Thoracic aorta (tissue), 2 donors: ENCODE measurements around the gene XPR1. TPM values are rescaled to one million over a fixed set of nuclear protein-coding genes. Genes with fewer than 3 reads are reported as not detected.

Experiments used
- ATAC-seq: fragments of 150-250 bp; one replicate; pipeline ENCODE4 v1.8.0; 2017; ENCODE audit warnings: low read depth; ENCODE audit not compliant: insufficient number of reproducible peaks, low FRiP score
- DNase-seq: peaks from one replicate; pipeline ENCODE4 v3.0.0-alpha.2; 2020; ENCODE audit warnings: low spot score
- H3K27ac ChIP-seq, 2 donors: fragments of 200-600 bp; sonication (generic); 1 replicate in 1 of 2; 2 replicates in 1 of 2; pipeline ENCODE4 v1.5.1; 2016; ENCODE audit warnings: mild to moderate bottlenecking in 2 of 2, moderate library complexity in 2 of 2
- H3K27me3 ChIP-seq: fragments of 200-600 bp; sonication (generic); replicated peaks from 2 replicates; pipeline ENCODE4 v1.6.0; 2016; ENCODE audit warnings: mild to moderate bottlenecking; ENCODE audit not compliant: insufficient read depth
- H3K36me3 ChIP-seq: fragments of 200-600 bp; sonication (generic); one replicate; pipeline ENCODE4 v1.5.1; 2016
- H3K4me1 ChIP-seq, 2 donors: fragments of 200-600 bp; sonication (generic); 1 replicate in 1 of 2; 2 replicates in 1 of 2; pipeline versions ENCODE4 v1.5.1 to v1.6.0; 2016; ENCODE audit warnings: low read depth in 2 of 2, mild to moderate bottlenecking in 1 of 2; ENCODE audit not compliant: control insufficient read depth in 1 of 2
- H3K4me3 ChIP-seq: fragments of 200-600 bp; sonication (generic); 2 replicates; pipeline ENCODE4 v1.5.1; 2016; ENCODE audit warnings: mild to moderate bottlenecking
- H3K9me3 ChIP-seq: fragments of 200-600 bp; sonication (generic); 2 replicates; pipeline ENCODE4 v1.5.1; 2016
- total RNA-seq, 2 donors: library from RNA; depleted of rRNA; stranded (reverse); fragments of >200 nt; gene quantifications; one replicate each; pipeline versions ENCODE4 v1.1.0 to v1.2.3, GENCODE V29; 2016
- TF ChIP-seq, protein P1 (sequence below): fragments of 200-600 bp; sonication (generic); IDR thresholded peaks from one replicate; pipeline ENCODE4 v1.5.1; 2019; ENCODE audit warnings: antibody characterized with exemption

The XPR1 gene
- total RNA-seq, 2 donors from 2014 or later = 29.1 to 42.8 TPM

DNA sequence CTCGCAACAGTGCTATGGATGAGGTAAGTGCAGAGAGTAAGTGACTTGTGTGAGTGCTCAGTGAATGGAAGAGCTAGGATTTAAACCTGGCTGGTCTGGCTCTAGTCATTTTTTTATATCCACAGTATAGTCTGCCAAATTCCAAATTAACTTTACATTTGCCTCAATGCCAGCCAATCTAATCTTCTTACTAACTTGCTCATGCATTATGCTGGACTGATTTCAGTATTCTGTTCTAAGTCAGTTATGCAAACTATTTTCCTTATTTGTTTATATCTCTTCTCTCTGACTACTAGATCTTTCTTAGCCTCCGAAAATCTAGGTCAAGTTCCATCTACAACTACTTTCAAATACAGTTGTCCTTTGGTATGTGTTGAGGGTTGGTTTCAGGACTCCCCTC is 133.3 kb downstream of the XPR1 start:
- no peak for DNase-seq

DNA sequence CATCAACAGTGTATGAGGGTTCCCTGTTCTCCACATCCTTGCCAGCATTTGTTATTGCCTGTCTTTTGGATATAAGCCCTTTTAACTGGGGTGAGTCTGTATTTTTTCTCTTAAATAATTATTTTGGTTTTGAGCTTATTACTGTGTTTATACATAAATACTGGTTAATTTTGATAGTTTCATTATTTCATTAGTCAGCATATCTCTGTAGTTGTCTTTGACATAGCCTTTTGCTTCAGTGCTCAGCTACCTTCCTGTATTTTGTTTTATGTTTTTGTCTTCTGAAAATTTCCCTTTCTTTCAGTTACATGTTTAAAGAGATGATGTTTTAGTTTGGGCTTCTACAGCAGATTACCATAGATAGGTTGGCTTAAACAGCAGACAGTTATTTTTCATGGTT is 138.1 kb downstream of the XPR1 start:
- H3K27ac ChIP-seq = no peak overlapping the region
- DNase-seq (no peak), ATAC-seq (no peak)
- peaks cover 12 to 14% of the 10 kb centered on the region in 2 donors for H3K4me1 ChIP-seq
- H3K9me3 ChIP-seq = no peaks in the 10 kb centered on the region
- H3K27me3 ChIP-seq = no peaks in the 10 kb centered on the region
- H3K36me3 ChIP-seq = no peaks in the 10 kb centered on the region
- TF ChIP-seq, protein P1, sequence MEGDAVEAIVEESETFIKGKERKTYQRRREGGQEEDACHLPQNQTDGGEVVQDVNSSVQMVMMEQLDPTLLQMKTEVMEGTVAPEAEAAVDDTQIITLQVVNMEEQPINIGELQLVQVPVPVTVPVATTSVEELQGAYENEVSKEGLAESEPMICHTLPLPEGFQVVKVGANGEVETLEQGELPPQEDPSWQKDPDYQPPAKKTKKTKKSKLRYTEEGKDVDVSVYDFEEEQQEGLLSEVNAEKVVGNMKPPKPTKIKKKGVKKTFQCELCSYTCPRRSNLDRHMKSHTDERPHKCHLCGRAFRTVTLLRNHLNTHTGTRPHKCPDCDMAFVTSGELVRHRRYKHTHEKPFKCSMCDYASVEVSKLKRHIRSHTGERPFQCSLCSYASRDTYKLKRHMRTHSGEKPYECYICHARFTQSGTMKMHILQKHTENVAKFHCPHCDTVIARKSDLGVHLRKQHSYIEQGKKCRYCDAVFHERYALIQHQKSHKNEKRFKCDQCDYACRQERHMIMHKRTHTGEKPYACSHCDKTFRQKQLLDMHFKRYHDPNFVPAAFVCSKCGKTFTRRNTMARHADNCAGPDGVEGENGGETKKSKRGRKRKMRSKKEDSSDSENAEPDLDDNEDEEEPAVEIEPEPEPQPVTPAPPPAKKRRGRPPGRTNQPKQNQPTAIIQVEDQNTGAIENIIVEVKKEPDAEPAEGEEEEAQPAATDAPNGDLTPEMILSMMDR = no peak
- H3K4me3 ChIP-seq = no peak overlapping the region

More for the DNA sequence above, 133.3 kb downstream of the XPR1 start:
- no peak for ATAC-seq
- Histone ChIP-seq H3K4me1 (peaks cover 0 to 7% of the 10 kb centered on the region in 2 donors), H3K9me3 (no peaks in the 10 kb centered on the region), H3K4me3 (no peak overlapping the region), H3K27ac (no peak overlapping the region), H3K27me3 (no peaks in the 10 kb centered on the region), H3K36me3 (no peaks in the 10 kb centered on the region)
- TF ChIP-seq, protein P1 = no peak

DNA sequence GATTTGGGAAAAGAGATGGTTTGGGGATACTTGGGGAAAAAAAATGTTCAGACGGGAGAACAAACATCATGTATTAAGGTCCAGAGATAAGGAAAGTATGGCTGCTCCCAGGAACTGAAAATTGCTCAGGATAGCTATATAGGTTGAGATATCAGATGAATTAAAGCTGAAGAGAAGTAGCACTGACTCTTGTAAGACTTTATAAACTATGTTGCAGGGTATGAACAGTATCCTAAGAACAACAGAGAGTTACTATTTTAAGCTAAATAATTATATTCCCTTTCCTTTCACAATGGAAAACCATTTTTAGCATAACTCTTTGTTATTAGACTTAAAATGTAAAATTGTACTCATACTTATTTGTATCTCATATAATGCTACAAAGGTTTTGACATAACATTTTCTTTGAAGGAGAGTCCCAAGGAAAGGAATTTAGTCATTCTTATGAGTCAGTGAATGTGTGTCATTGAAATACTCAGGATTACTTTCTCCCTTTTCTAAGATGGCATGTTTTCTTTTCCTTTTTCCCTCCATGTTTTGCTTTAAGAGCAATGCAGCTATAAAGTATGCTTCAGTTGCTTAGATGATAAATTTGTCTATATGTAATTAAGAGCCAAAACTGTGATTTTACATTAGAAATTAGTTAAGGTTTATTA is 141.5 kb downstream of the XPR1 start:
- Histone ChIP-seq H3K4me1 (peaks cover 9 to 12% of the 10 kb centered on the region in 2 donors), H3K36me3 (no peaks in the 10 kb centered on the region), H3K27me3 (no peaks in the 10 kb centered on the region), H3K9me3 (no peaks in the 10 kb centered on the region), H3K4me3 (no peak overlapping the region), H3K27ac (peak overlapping the region in 1 of 2 donors; percentile 50)
- no peak for DNase-seq
- ATAC-seq = no peak
- TF ChIP-seq, protein P1 = no peak

DNA sequence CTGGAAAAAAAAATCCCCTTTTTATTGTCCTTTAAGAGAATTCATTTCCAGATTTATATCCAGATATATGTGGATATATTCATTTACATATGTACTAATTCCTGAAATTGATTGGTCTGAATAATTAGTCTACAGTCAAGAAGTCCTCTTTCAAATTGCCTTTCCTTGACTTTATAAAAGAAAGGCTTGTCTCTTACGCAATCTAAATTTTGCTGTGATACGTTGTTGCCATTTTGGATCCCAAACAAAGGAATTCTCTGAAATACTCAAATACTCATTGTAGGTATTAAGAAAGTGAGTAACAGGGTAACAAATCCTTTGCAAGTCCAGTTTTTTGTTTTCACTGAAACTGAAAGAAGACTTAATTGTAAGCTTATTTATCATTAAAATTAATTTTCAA is 144.0 kb downstream of the XPR1 start:
- TF ChIP-seq, protein P1 = no peak

DNA sequence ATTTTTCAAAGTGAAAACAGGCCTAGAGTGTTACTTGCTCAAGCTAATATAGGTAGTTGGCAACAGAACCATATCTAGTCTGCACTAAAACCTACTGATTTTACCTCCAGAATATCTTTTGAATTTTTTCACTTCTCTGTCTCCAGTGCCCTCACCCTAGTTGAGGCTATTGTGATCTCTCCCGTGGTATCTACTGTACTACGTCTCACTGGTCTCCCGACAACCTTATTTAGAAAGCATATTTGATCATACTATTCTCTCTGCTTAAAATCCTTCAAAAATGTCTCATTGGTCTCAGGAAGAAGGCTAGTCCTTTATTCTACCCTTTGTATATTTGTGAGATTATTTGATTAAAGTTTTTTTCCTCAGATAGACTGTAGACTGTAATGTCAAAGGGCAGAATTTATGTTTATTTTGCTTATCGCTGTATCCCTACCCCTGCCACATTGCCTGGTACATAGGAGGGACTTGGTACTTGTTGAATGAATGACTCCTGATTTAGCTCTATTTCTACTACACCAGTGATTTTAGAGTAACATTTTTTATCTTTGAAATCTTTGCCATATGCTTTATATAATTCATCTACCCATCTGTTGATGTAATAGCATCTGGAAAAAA is 145.4 kb downstream of the XPR1 start:
- Histone ChIP-seq H3K27me3 (no peaks in the 10 kb centered on the region), H3K9me3 (no peaks in the 10 kb centered on the region), H3K36me3 (no peaks in the 10 kb centered on the region), H3K4me3 (no peak overlapping the region), H3K27ac (no peak overlapping the region), H3K4me1 (peaks cover 9 to 15% of the 10 kb centered on the region in 2 donors)
- ATAC-seq (no peak), DNase-seq (no peak)
- TF ChIP-seq, protein P1 = no peak

More for the DNA sequence above, 144.0 kb downstream of the XPR1 start:
- ATAC-seq (no peak), DNase-seq (no peak)
- no peak overlapping the region for H3K4me3 ChIP-seq
- no peaks in the 10 kb centered on the region for H3K27me3 ChIP-seq
- no peaks in the 10 kb centered on the region for H3K36me3 ChIP-seq
- H3K9me3 ChIP-seq = no peaks in the 10 kb centered on the region
- no peak overlapping the region for H3K27ac ChIP-seq
- peaks cover 9 to 15% of the 10 kb centered on the region in 2 donors for H3K4me1 ChIP-seq
